CD14-positive monocyte (primary cell): ENCODE results near the gene FAM163B. TPM values are rescaled to one million over a fixed set of nuclear protein-coding genes. Genes with fewer than 3 reads are reported as not detected.

ENCODE experiments used
- DNase-seq, 3 donors: peaks; one replicate each; pipeline ENCODE4 v3.0.0-alpha.2; 2011 to 2022
- H2AFZ ChIP-seq: 2 replicates; pipeline ENCODE4 v1.6.0; 2012; ENCODE audit warnings: mild to moderate bottlenecking, low read depth, low read length, inconsistent platforms; ENCODE audit not compliant: insufficient read depth, poor library complexity, severe bottlenecking
- H3K27ac ChIP-seq, 2 donors: 1 replicate in 1 of 2; 2 replicates in 1 of 2; pipeline ENCODE4 v1.5.1; 2012 to 2013; ENCODE audit warnings: low read length in 2 of 2, control low read depth in 1 of 2, inconsistent platforms in 1 of 2, low read depth in 1 of 2, mild to moderate bottlenecking in 1 of 2
- H3K27me3 ChIP-seq, 2 donors: one replicate each; pipeline versions ENCODE4 v1.6.0 to v1.6.1; 2011 to 2013; ENCODE audit warnings: low read length in 2 of 2; ENCODE audit not compliant: control insufficient read depth in 2 of 2, insufficient read depth in 2 of 2
- H3K36me3 ChIP-seq, 2 donors: replicated peaks in 1 of 2; 1 replicate in 1 of 2; 2 replicates in 1 of 2; pipeline versions ENCODE4 v1.5.1 to v1.6.1; 2012 to 2013; ENCODE audit warnings: low read length in 2 of 2, control low read depth in 1 of 2, inconsistent platforms in 1 of 2, mild to moderate bottlenecking in 1 of 2; ENCODE audit not compliant: insufficient read depth in 2 of 2, control insufficient read depth in 1 of 2
- H3K4me1 ChIP-seq, 2 donors: 1 replicate in 1 of 2; 2 replicates in 1 of 2; pipeline versions ENCODE4 v1.5.1 to v1.6.1; 2012 to 2013; ENCODE audit warnings: low read length in 2 of 2, control low read depth in 1 of 2, inconsistent platforms in 1 of 2, mild to moderate bottlenecking in 1 of 2, moderate library complexity in 1 of 2; ENCODE audit not compliant: insufficient read depth in 2 of 2, control insufficient read depth in 1 of 2
- H3K4me2 ChIP-seq: replicated peaks from 2 replicates; pipeline ENCODE3; 2012; ENCODE audit warnings: low read length, moderate library complexity, mild to moderate bottlenecking; ENCODE audit not compliant: poor library complexity, severe bottlenecking; ENCODE audit errors: extremely low read depth
- H3K4me3 ChIP-seq, 3 experiments: fragments of 200-600 bp in 1 of 3; sonication (generic) in 1 of 3; replicated peaks in 1 of 3; 1 replicate in 2 of 3; 2 replicates in 1 of 3; pipeline ENCODE4 v1.5.1; 2011 to 2013; ENCODE audit warnings: low read length in 3 of 3, mild to moderate bottlenecking in 3 of 3, control low read depth in 2 of 3, low read depth in 2 of 3, inconsistent platforms in 1 of 3, moderate library complexity in 1 of 3
- H3K79me2 ChIP-seq: 2 replicates; pipeline ENCODE4 v1.6.0; 2012; ENCODE audit warnings: mild to moderate bottlenecking, control low read depth, inconsistent platforms, low read length, moderate library complexity; ENCODE audit not compliant: insufficient read depth
- H3K9ac ChIP-seq: 2 replicates; pipeline ENCODE4 v1.6.0; 2017; ENCODE audit warnings: low read length, mild to moderate bottlenecking; ENCODE audit not compliant: insufficient read depth, poor library complexity, severe bottlenecking
- H3K9me3 ChIP-seq, 2 donors: replicated peaks in 1 of 2; 1 replicate in 1 of 2; 2 replicates in 1 of 2; pipeline versions ENCODE4 v1.5.1 to v1.6.1; 2012 to 2013; ENCODE audit warnings: low read length in 2 of 2, control low read depth in 1 of 2; ENCODE audit not compliant: control insufficient read depth in 1 of 2, insufficient read depth in 1 of 2
- H4K20me1 ChIP-seq: 2 replicates; pipeline ENCODE4 v1.6.0; 2012; ENCODE audit warnings: mild to moderate bottlenecking, low read length, control low read depth, moderate library complexity; ENCODE audit not compliant: insufficient read depth
- H3K27ac Mint-ChIP-seq, 7 donors: one replicate each; pipeline ENCODE4 v1.8.0; 2020; ENCODE audit warnings: mild to moderate bottlenecking in 7 of 7, mixed read lengths in 7 of 7, moderate library complexity in 6 of 7, inconsistent platforms in 2 of 7
- H3K27me3 Mint-ChIP-seq, 3 donors: one replicate each; pipeline ENCODE4 v1.8.0; 2021 to 2022; ENCODE audit warnings: low read depth in 3 of 3, mild to moderate bottlenecking in 3 of 3, mixed read lengths in 3 of 3, moderate library complexity in 3 of 3, inconsistent platforms in 1 of 3
- H3K36me3 Mint-ChIP-seq, 2 donors: one replicate each; pipeline ENCODE4 v1.8.0; 2020; ENCODE audit warnings: mixed read lengths in 2 of 2, inconsistent platforms in 1 of 2, mild to moderate bottlenecking in 1 of 2
- H3K4me1 Mint-ChIP-seq: one replicate; pipeline ENCODE4 v1.8.0; 2020; ENCODE audit warnings: mild to moderate bottlenecking, mixed read lengths
- H3K4me3 Mint-ChIP-seq, 2 donors: one replicate each; pipeline ENCODE4 v1.8.0; 2020; ENCODE audit warnings: mild to moderate bottlenecking in 2 of 2, mixed read lengths in 2 of 2, moderate library complexity in 1 of 2
- H3K9me3 Mint-ChIP-seq, 7 donors: one replicate each; pipeline ENCODE4 v1.8.0; 2020 to 2022; ENCODE audit warnings: mixed read lengths in 7 of 7, mild to moderate bottlenecking in 6 of 7, moderate library complexity in 6 of 7, inconsistent platforms in 2 of 7
- CTCF ChIP-seq: fragments of 200-600 bp; IDR thresholded peaks from one replicate; pipeline ENCODE4 v1.8.0; 2022; ENCODE audit warnings: antibody characterized with exemption, mild to moderate bottlenecking
- WGBS: methylation state at CpG from one replicate; pipeline ENCODE4 v1.1.5; 2013; ENCODE audit warnings: missing lambda C conversion rate; ENCODE audit not compliant: insufficient coverage; 5-methylcytosine and 5-hydroxymethylcytosine counted together
- intact Hi-C, 2 donors: fragments of 100-400 bp; cut with micrococcal nuclease; formaldehyde crosslinking; loops; one replicate each; pipeline versions ENCODE4 v1.15.0 to v1.15.1; 2023
- polyA plus RNA-seq, 3 donors: library from polyadenylated mRNA; depleted of rRNA in 1 of 3; unstranded in 2 of 3; stranded (reverse) in 1 of 3; fragments of 300-500 nt in 2 of 3; fragments of >200 nt in 1 of 3; fragmentation: Illumina TruSeq in 2 of 3; gene quantifications; 1 replicate in 2 of 3; 2 replicates in 1 of 3; pipeline ENCODE4 v1.2.3, GENCODE V29; 2012 to 2021

FAM163B gene
- polyA plus RNA-seq, 3 donors, result not detected

DNA sequence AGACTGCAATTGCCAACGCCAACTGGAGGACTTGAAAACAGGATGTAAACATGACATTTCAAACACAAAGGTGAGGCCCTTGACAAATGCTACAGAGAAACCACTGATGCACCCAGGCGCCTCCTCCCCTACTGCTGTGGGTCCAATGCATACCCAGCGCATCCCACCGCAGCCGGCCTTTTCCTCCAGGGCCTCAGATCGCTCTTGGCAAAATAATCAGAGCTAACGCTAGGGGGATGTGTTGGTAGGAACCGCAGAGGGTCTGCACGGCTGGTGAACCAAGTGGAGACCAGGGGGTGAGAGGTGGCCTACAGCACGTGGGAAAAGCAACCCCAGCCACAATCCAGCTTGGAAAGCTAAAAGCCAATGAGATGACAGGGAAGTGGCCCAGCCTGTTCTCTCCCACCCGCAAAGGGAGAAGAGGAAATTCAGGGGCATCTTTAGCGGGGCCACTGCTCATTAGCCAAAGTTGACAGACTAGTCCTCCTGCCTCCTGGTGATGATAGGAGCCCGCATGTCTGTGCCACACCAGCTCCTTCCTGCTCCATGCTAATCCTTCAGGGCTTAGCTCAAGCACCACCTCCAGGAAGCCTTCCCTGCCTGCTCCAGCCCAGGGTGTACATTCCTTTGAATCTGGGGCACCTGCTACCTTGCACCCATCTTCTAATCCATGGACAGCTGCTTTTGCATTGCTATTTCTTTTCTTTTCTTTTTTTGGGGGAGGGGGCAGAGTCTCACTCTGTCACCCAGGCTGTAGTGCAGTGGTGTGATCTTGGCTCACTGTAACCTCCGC, 5.9 kb downstream of the FAM163B start:
- H4K20me1 ChIP-seq, result no peaks in the 10 kb centered on the region
- 47% methylated on average over 8 of the region's 14 CpGs for WGBS
- no peak for DNase-seq
- no peak overlapping the region for H3K27ac ChIP-seq
- Mint-ChIP-seq H3K27me3 (peaks cover 5 to 20% (median 14%) of the 10 kb centered on the region in 3 donors), H3K9me3 (peaks cover 0 to 3% (median 1%) of the 10 kb centered on the region in 7 donors), H3K36me3 (no peaks in the 10 kb centered on the region), H3K4me1 (no peaks in the 10 kb centered on the region), H3K27ac (no peak overlapping the region), H3K4me3 (peak overlapping the region in 1 of 2 donors; percentile 24)
- intact Hi-C loops, result no loop called here
- no peaks in the 10 kb centered on the region for H3K36me3 ChIP-seq
- no peak overlapping the region for H3K4me3 ChIP-seq
- H3K27me3 ChIP-seq, result peaks cover 0 to 3% of the 10 kb centered on the region in 2 donors
- TF ChIP-seq CTCF, result no peak
- no peaks in the 10 kb centered on the region for H3K79me2 ChIP-seq
- H2AFZ ChIP-seq, result no peak overlapping the region
- H3K9me3 ChIP-seq, result peaks cover 10% of the 10 kb centered on the region in 2 donors
- H3K9ac ChIP-seq, result no peak overlapping the region
- no peaks in the 10 kb centered on the region for H3K4me1 ChIP-seq
- no peak overlapping the region for H3K4me2 ChIP-seq

DNA sequence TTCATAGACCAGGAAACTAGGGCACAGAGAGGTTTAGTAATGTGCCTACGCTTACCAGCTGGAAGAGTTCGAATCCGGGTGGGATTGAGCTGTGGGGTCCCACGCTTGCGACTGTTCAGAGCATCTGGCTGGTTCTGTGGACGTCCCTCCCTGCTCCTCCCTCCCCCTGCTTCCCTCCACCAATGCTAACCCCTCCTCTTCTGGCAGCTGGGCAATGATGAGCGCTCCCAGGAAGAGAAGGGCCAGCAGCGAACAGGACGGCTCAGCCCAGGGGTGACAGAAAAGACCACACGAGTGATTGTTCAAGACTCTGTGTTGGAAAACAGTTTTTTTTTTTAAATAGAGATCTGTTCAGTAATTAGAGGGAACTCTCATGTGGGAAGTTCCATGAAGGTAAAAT, 6.9 kb downstream of the FAM163B start:
- H3K36me3 ChIP-seq, result no peaks in the 10 kb centered on the region
- WGBS, result 73% methylated on average over 3 of the region's 10 CpGs
- no peak for DNase-seq
- H4K20me1 ChIP-seq, result no peaks in the 10 kb centered on the region
- Mint-ChIP-seq H3K9me3 (peaks cover 8 to 14% (median 12%) of the 10 kb centered on the region in 7 donors), H3K36me3 (no peaks in the 10 kb centered on the region), H3K4me1 (no peaks in the 10 kb centered on the region), H3K27ac (no peak overlapping the region), H3K4me3 (peak overlapping the region in 1 of 2 donors; percentile 36), H3K27me3 (peaks cover 6 to 13% (median 7%) of the 10 kb centered on the region in 3 donors)
- H2AFZ ChIP-seq, result no peak overlapping the region
- H3K27ac ChIP-seq, result no peak overlapping the region
- peaks cover 18 to 20% of the 10 kb centered on the region in 2 donors for H3K9me3 ChIP-seq
- no peak overlapping the region for H3K4me2 ChIP-seq
- no peaks in the 10 kb centered on the region for H3K27me3 ChIP-seq
- no peak overlapping the region for H3K4me3 ChIP-seq
- TF ChIP-seq CTCF, result no peak
- no peaks in the 10 kb centered on the region for H3K79me2 ChIP-seq
- no peak overlapping the region for H3K9ac ChIP-seq
- intact Hi-C loops, result no loop called here
- no peaks in the 10 kb centered on the region for H3K4me1 ChIP-seq
